ENCODE measurements around the gene C9orf40.

Gene C9orf40

GRCh38 chr9:74977287-74977686, 24.6 kb upstream of the C9orf40 start:
- Histone ChIP-seq H3K27me3 (ENCODE audit: insufficient read depth, low read length, poor library complexity, severe bottlenecking) (no peaks in the 10 kb centered on the region), H3K4me2 (ENCODE audit: low read depth, low read length, poor library complexity, severe bottlenecking) (no peak overlapping the region), H3K36me3 (ENCODE audit: insufficient read depth, low read length) (no peaks in the 10 kb centered on the region), H3K9me2 (replicated peaks; ENCODE audit: low read depth, low read length) (no peaks in the 10 kb centered on the region), H3F3A (ENCODE audit: low read depth) (no peaks in the 10 kb centered on the region), H4K20me1 (ENCODE audit: insufficient read depth, low read length, poor library complexity, severe bottlenecking) (no peaks in the 10 kb centered on the region), H3K79me2 (ENCODE audit: insufficient read depth, low read length) (no peaks in the 10 kb centered on the region), H3K4me1 (ENCODE audit: insufficient read depth, low read length, poor library complexity, severe bottlenecking) (no peaks in the 10 kb centered on the region), H3K9ac (ENCODE audit: low read depth, low read length, poor library complexity, severe bottlenecking) (no peak overlapping the region), H2AFZ (ENCODE audit: low read length) (no peak overlapping the region), H3K9me3 (ENCODE audit: insufficient read depth, low read depth, low read length) (no peaks in the 10 kb centered on the region), H3K4me3 (ENCODE audit: low read length, poor library complexity, severe bottlenecking) (no peak overlapping the region)
- TF ChIP-seq EZH2phosphoT487 (IDR thresholded peaks at IDR 0.05; ENCODE audit: borderline replicate concordance), result no peak

GRCh38 chr9:74975538-74975937, 22.8 kb upstream of the C9orf40 start:
- Histone ChIP-seq H3K36me3 (ENCODE audit: insufficient read depth, low read length) (no peaks in the 10 kb centered on the region), H3K9ac (ENCODE audit: low read depth, low read length, poor library complexity, severe bottlenecking) (no peak overlapping the region), H2AFZ (ENCODE audit: low read length) (no peak overlapping the region), H3K9me2 (replicated peaks; ENCODE audit: low read depth, low read length) (no peaks in the 10 kb centered on the region), H3F3A (ENCODE audit: low read depth) (no peaks in the 10 kb centered on the region), H3K9me3 (ENCODE audit: insufficient read depth, low read depth, low read length) (no peaks in the 10 kb centered on the region), H3K79me2 (ENCODE audit: insufficient read depth, low read length) (no peaks in the 10 kb centered on the region), H3K4me2 (ENCODE audit: low read depth, low read length, poor library complexity, severe bottlenecking) (no peak overlapping the region), H3K4me3 (ENCODE audit: low read length, poor library complexity, severe bottlenecking) (no peak overlapping the region), H3K4me1 (ENCODE audit: insufficient read depth, low read length, poor library complexity, severe bottlenecking) (no peaks in the 10 kb centered on the region), H3K27me3 (ENCODE audit: insufficient read depth, low read length, poor library complexity, severe bottlenecking) (no peaks in the 10 kb centered on the region), H4K20me1 (ENCODE audit: insufficient read depth, low read length, poor library complexity, severe bottlenecking) (no peaks in the 10 kb centered on the region)
- TF ChIP-seq CTCF (conservative IDR thresholded peaks at IDR 0.05; ENCODE audit: low read length) (no peak), EZH2phosphoT487 (IDR thresholded peaks at IDR 0.05; ENCODE audit: borderline replicate concordance) (no peak)

- H3F3A ChIP-seq (ENCODE audit: low read depth), result no peaks in the 10 kb centered on the region
- no peak for TF ChIP-seq CTCF (conservative IDR thresholded peaks at IDR 0.05; ENCODE audit: low read length)
- no peak for TF ChIP-seq EZH2phosphoT487 (IDR thresholded peaks at IDR 0.05; ENCODE audit: borderline replicate concordance)
- no peak overlapping the region for H3K9ac ChIP-seq (ENCODE audit: low read depth, low read length, poor library complexity, severe bottlenecking)
Measured at GRCh38 chr9:74974558-74974957, 21.8 kb upstream of the C9orf40 start.

GRCh38 chr9:74973714-74974113, 21.0 kb upstream of the C9orf40 start:
- Histone ChIP-seq H3K9ac (ENCODE audit: low read depth, low read length, poor library complexity, severe bottlenecking) (no peak overlapping the region), H3K79me2 (ENCODE audit: insufficient read depth, low read length) (no peaks in the 10 kb centered on the region)

More at GRCh38 chr9:74974558-74974957, 21.8 kb upstream of the C9orf40 start:
- Histone ChIP-seq H2AFZ (ENCODE audit: low read length) (no peak overlapping the region), H3K9me3 (ENCODE audit: insufficient read depth, low read depth, low read length) (no peaks in the 10 kb centered on the region), H3K79me2 (ENCODE audit: insufficient read depth, low read length) (no peaks in the 10 kb centered on the region), H3K36me3 (ENCODE audit: insufficient read depth, low read length) (no peaks in the 10 kb centered on the region), H3K4me1 (ENCODE audit: insufficient read depth, low read length, poor library complexity, severe bottlenecking) (no peaks in the 10 kb centered on the region), H3K4me2 (ENCODE audit: low read depth, low read length, poor library complexity, severe bottlenecking) (no peak overlapping the region), H4K20me1 (ENCODE audit: insufficient read depth, low read length, poor library complexity, severe bottlenecking) (no peaks in the 10 kb centered on the region), H3K9me2 (replicated peaks; ENCODE audit: low read depth, low read length) (no peaks in the 10 kb centered on the region), H3K4me3 (ENCODE audit: low read length, poor library complexity, severe bottlenecking) (no peak overlapping the region), H3K27me3 (ENCODE audit: insufficient read depth, low read length, poor library complexity, severe bottlenecking) (no peaks in the 10 kb centered on the region)

More at GRCh38 chr9:74973714-74974113, 21.0 kb upstream of the C9orf40 start:
- Histone ChIP-seq H4K20me1 (ENCODE audit: insufficient read depth, low read length, poor library complexity, severe bottlenecking) (no peaks in the 10 kb centered on the region), H3K36me3 (ENCODE audit: insufficient read depth, low read length) (no peaks in the 10 kb centered on the region), H3K4me3 (ENCODE audit: low read length, poor library complexity, severe bottlenecking) (no peak overlapping the region), H3K4me2 (ENCODE audit: low read depth, low read length, poor library complexity, severe bottlenecking) (no peak overlapping the region), H3K27me3 (ENCODE audit: insufficient read depth, low read length, poor library complexity, severe bottlenecking) (no peaks in the 10 kb centered on the region), H3F3A (ENCODE audit: low read depth) (no peaks in the 10 kb centered on the region), H2AFZ (ENCODE audit: low read length) (no peak overlapping the region), H3K9me3 (ENCODE audit: insufficient read depth, low read depth, low read length) (no peaks in the 10 kb centered on the region), H3K9me2 (replicated peaks; ENCODE audit: low read depth, low read length) (no peaks in the 10 kb centered on the region), H3K4me1 (ENCODE audit: insufficient read depth, low read length, poor library complexity, severe bottlenecking) (no peaks in the 10 kb centered on the region)
- TF ChIP-seq EZH2phosphoT487 (IDR thresholded peaks at IDR 0.05; ENCODE audit: borderline replicate concordance), result no peak
- TF ChIP-seq CTCF (conservative IDR thresholded peaks at IDR 0.05; ENCODE audit: low read length), result no peak

Data from Loucy (cell line).